Skin epidermis (tissue), 12 donors: ENCODE measurements around the gene C15orf39.
"Not testable (repeated sequence)": the region's sequence is repeated elsewhere in the genome, so short reads cannot be mapped to it uniquely, and the experiment has no call there.

ENCODE experiments used
- H3K27ac ChIP-seq, 21 experiments: fragments of 200-600 bp; sonication (generic) in 11 of 21; one replicate each; pipeline ENCODE4 v1.5.0; 2020; ENCODE audit warnings: mild to moderate bottlenecking in 3 of 21, inconsistent platforms in 2 of 21, moderate library complexity in 2 of 21
- H3K4me3 ChIP-seq, 7 experiments: fragments of 200-600 bp; sonication (generic) in 2 of 7; one replicate each; pipeline ENCODE4 v1.5.0; 2020; ENCODE audit warnings: inconsistent platforms in 2 of 7, mild to moderate bottlenecking in 2 of 7, moderate library complexity in 1 of 7

The C15orf39 gene

GRCh38 chr15:75245741-75246140 lies 44.1 kb downstream of the C15orf39 start:
- H3K27ac ChIP-seq, H3K4me3 ChIP-seq: not testable (repeated sequence)

GRCh38 chr15:75248991-75249390 lies 47.3 kb downstream of the C15orf39 start:
- not testable (repeated sequence) for H3K4me3 ChIP-seq, H3K27ac ChIP-seq

- Histone ChIP-seq H3K27ac (no peak overlapping the region), H3K4me3 (no peak overlapping the region)
Measured at GRCh38 chr15:75249726-75250125, 48.0 kb downstream of the C15orf39 start.

- not testable (repeated sequence) for H3K27ac ChIP-seq, H3K4me3 ChIP-seq
Measured at GRCh38 chr15:75251343-75251742, 49.7 kb downstream of the C15orf39 start.

- not testable (repeated sequence) for H3K4me3 ChIP-seq, H3K27ac ChIP-seq
Measured at GRCh38 chr15:75252285-75252684, 50.6 kb downstream of the C15orf39 start.

GRCh38 chr15:75258034-75258433 lies 56.4 kb downstream of the C15orf39 start, which contains the start of gene GOLGA6C:
GOLGA6C (plus strand) TSS chr15:75258334; CDS start chr15:75258599, 265 bp downstream.
- not testable (repeated sequence) for H3K4me3 ChIP-seq, H3K27ac ChIP-seq

GRCh38 chr15:75258620-75259343 lies 57.1 kb downstream of the C15orf39 start:
- H3K4me3 ChIP-seq = not testable (repeated sequence)

GRCh38 chr15:75259873-75260272 lies 58.2 kb downstream of the C15orf39 start:
- H3K4me3 ChIP-seq, H3K27ac ChIP-seq: not testable (repeated sequence)

More at GRCh38 chr15:75258620-75259343, 57.1 kb downstream of the C15orf39 start:
- not testable (repeated sequence) for H3K27ac ChIP-seq
